T-helper 2 cell treated with Interferon-gamma antibody and Interleukin-4, amounts not matched to agents 5 μg/mL and 100 μg/mL, for 36 hours (primary cell): ENCODE data around the gene STIL.
"Not testable (repeated sequence)": the region's sequence is repeated elsewhere in the genome, so short reads cannot be mapped to it uniquely, and the experiment has no call there.

Experiments used
- DNase-seq: peaks from one replicate; pipeline ENCODE4 v3.0.0; 2021; ENCODE audit warnings: low spot score
- H3K27ac Mint-ChIP-seq: one replicate; pipeline ENCODE4 v1.8.0; 2021; ENCODE audit warnings: mild to moderate bottlenecking, mixed read lengths
- H3K27me3 Mint-ChIP-seq: one replicate; pipeline ENCODE4 v1.8.0; 2021; ENCODE audit warnings: low read depth, mixed read lengths
- H3K36me3 Mint-ChIP-seq: one replicate; pipeline ENCODE4 v1.8.0; 2021; ENCODE audit warnings: low read depth, mixed read lengths
- H3K4me1 Mint-ChIP-seq: one replicate; pipeline ENCODE4 v1.8.0; 2021; ENCODE audit warnings: low read depth, mixed read lengths
- H3K4me3 Mint-ChIP-seq: one replicate; pipeline ENCODE4 v1.8.0; 2022; ENCODE audit warnings: mild to moderate bottlenecking, moderate library complexity, mixed read lengths
- H3K9me3 Mint-ChIP-seq: one replicate; pipeline ENCODE4 v1.8.0; 2021; ENCODE audit warnings: mixed read lengths

STIL gene

DNA sequence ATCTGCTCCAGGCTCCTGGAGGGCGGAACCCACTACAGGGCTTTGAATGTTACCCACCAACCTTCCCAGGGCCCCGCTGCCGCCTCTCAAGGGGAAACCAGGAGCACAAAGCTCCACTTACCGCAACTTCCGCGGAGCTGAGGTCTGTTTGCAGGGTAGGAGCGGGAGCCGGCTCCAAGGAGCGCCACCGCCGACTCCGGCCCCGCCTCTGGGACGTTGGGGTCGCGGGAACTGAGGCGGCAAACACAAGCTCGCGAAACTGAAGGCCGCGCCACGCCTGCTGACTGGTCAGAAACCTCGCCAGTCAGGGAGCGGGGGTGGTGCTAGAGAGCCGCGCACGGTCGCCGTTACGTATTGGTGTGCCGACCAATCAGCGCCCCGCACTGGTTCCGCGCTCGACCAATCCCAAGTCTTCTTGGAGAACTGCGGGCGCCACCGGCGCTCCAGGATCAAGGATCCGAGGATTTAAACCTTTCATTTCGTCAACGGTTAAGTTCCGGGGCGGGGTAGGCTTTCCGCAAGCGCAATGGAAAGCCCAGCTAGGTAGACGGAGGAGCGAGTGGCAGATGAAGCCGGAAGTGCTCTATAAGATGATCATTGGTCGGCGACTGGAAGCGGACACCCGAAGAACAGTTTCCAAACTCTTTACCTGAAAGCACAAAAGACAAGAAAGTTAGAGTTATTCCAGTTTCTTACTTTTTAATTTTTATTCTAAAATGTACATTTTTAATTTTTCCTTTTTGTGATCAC lies at the start of gene STIL:
TSS of gene STIL (minus strand) at position 233 of the 750 bp plus-strand sequence. CDS start 3,828 bp downstream, outside the sequence.
- Mint-ChIP-seq H3K27ac (peak within 1 kb of the TSS; percentile 95), H3K4me3 (peak within 1 kb of the TSS; percentile 98), H3K9me3 (no peaks in the 10 kb centered on the region), H3K4me1 (peaks cover 14% of the 10 kb centered on the region), H3K36me3 (peaks cover 28% of the 10 kb centered on the region), H3K27me3 (no peaks in the 10 kb centered on the region)
- DNase-seq, result peak; percentile 99

GRCh38 chr1:47362828-47363227 lies 48.9 kb upstream of the STIL start:
- no peak for DNase-seq
- no peaks in the 10 kb centered on the region for H3K36me3 Mint-ChIP-seq
- H3K27ac Mint-ChIP-seq, result no peak overlapping the region
- H3K4me3 Mint-ChIP-seq, result no peak overlapping the region
- H3K4me1 Mint-ChIP-seq, result no peaks in the 10 kb centered on the region
- no peaks in the 10 kb centered on the region for H3K9me3 Mint-ChIP-seq
- no peaks in the 10 kb centered on the region for H3K27me3 Mint-ChIP-seq

GRCh38 chr1:47361380-47361779 lies 47.4 kb upstream of the STIL start:
- Mint-ChIP-seq H3K9me3 (no peaks in the 10 kb centered on the region), H3K4me1 (no peaks in the 10 kb centered on the region), H3K27ac (no peak overlapping the region), H3K36me3 (no peaks in the 10 kb centered on the region), H3K27me3 (no peaks in the 10 kb centered on the region), H3K4me3 (no peak overlapping the region)
- no peak for DNase-seq

GRCh38 chr1:47351305-47351704 lies 37.4 kb upstream of the STIL start:
- DNase-seq, result no peak
- Mint-ChIP-seq H3K36me3 (peaks cover 8% of the 10 kb centered on the region), H3K27me3 (no peaks in the 10 kb centered on the region), H3K4me1 (peaks cover 2% of the 10 kb centered on the region), H3K9me3 (no peaks in the 10 kb centered on the region), H3K27ac (no peak overlapping the region), H3K4me3 (no peak overlapping the region)

- peaks cover 2% of the 10 kb centered on the region for H3K4me1 Mint-ChIP-seq
- no peaks in the 10 kb centered on the region for H3K9me3 Mint-ChIP-seq
- H3K27me3 Mint-ChIP-seq, result no peaks in the 10 kb centered on the region
- no peak overlapping the region for H3K27ac Mint-ChIP-seq
- peaks cover 15% of the 10 kb centered on the region for H3K36me3 Mint-ChIP-seq
- no peak for DNase-seq
- no peak overlapping the region for H3K4me3 Mint-ChIP-seq
These were observed 34.3 kb upstream of the STIL start for GRCh38 chr1:47348246-47348645.

GRCh38 chr1:47347735-47348134 lies 33.8 kb upstream of the STIL start:
- Mint-ChIP-seq H3K27me3 (no peaks in the 10 kb centered on the region), H3K9me3 (no peaks in the 10 kb centered on the region), H3K4me1 (peaks cover 2% of the 10 kb centered on the region), H3K27ac (no peak overlapping the region), H3K36me3 (peaks cover 15% of the 10 kb centered on the region), H3K4me3 (no peak overlapping the region)
- DNase-seq, result no peak

DNA sequence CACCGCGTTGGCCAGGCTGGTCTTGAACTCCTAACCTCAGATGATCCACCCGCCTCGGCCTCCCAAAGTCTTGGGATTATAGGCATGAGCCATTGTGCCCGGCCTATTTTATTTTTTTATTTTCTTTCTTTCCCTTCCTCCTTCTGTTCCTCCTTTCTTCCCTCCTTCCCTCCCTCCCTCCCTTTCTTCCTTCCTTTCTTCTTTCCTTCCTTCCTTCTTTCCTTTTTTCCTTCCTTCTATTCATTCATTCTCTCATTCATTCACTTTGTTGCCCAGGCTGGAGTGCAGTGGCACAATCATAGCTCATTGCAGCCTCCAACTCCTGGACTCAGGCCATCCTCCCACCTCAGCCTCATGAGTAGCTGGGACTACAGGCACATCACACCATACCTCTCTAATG lies 33.0 kb upstream of the STIL start:
- not testable (repeated sequence) for H3K27me3 Mint-ChIP-seq, H3K4me1 Mint-ChIP-seq, H3K9me3 Mint-ChIP-seq, H3K4me3 Mint-ChIP-seq, DNase-seq, H3K27ac Mint-ChIP-seq
- peaks cover 15% of the 10 kb centered on the region for H3K36me3 Mint-ChIP-seq

GRCh38 chr1:47340227-47340626 lies 26.3 kb upstream of the STIL start:
- Mint-ChIP-seq H3K4me3 (no peak overlapping the region), H3K9me3 (no peaks in the 10 kb centered on the region), H3K27me3 (no peaks in the 10 kb centered on the region), H3K36me3 (peaks cover 9% of the 10 kb centered on the region), H3K27ac (no peak overlapping the region), H3K4me1 (peaks cover 12% of the 10 kb centered on the region)
- DNase-seq, result no peak

DNA sequence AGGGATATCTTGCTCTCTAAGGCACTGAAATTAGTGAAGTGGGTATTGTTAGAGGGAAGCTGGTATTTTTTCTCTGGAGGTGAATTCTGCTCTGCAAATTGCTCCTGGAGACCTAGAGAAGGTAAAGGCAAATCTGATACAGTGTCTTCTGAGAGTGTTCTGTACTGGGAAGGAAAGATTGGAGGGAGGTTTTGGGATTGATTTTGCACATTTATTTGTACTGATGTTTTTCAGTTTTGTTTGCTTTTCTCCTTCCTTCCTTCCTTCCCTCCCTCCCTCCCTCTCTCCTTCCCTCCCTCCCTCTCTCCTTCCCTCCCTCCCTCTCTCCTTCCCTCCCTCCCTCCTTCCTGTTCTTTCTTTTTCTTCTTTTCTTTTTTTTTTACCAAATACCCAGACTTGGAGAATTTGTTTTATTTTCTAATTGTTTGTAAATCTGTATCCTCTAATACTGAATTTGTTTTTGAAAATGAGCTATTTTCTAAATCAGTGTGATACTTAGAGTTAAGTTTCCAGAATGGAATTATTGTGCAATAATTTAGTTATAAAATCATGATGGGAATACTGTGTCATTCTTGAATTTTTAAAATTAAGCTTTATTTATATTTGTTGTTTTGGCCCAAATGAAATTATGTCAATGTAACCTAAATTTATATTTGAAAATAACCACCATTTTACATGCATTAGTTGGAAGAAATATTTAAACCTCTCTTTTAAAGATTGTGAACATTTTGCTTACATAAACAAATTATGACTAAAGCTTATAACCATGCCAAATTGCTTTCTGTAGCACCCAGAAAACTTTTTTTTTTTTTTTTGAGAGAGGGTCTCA lies 24.5 kb upstream of the STIL start:
- Mint-ChIP-seq H3K27ac (no peak overlapping the region), H3K4me3 (no peak overlapping the region), H3K9me3 (no peaks in the 10 kb centered on the region), H3K4me1 (peaks cover 17% of the 10 kb centered on the region), H3K27me3 (no peaks in the 10 kb centered on the region), H3K36me3 (peaks cover 5% of the 10 kb centered on the region)
- DNase-seq, result no peak

- Mint-ChIP-seq H3K4me3 (no peak overlapping the region), H3K36me3 (peaks cover 4% of the 10 kb centered on the region), H3K27me3 (no peaks in the 10 kb centered on the region), H3K4me1 (peaks cover 17% of the 10 kb centered on the region), H3K9me3 (no peaks in the 10 kb centered on the region), H3K27ac (no peak overlapping the region)
- DNase-seq, result no peak
These were observed 23.4 kb upstream of the STIL start for GRCh38 chr1:47337350-47337749.

DNA sequence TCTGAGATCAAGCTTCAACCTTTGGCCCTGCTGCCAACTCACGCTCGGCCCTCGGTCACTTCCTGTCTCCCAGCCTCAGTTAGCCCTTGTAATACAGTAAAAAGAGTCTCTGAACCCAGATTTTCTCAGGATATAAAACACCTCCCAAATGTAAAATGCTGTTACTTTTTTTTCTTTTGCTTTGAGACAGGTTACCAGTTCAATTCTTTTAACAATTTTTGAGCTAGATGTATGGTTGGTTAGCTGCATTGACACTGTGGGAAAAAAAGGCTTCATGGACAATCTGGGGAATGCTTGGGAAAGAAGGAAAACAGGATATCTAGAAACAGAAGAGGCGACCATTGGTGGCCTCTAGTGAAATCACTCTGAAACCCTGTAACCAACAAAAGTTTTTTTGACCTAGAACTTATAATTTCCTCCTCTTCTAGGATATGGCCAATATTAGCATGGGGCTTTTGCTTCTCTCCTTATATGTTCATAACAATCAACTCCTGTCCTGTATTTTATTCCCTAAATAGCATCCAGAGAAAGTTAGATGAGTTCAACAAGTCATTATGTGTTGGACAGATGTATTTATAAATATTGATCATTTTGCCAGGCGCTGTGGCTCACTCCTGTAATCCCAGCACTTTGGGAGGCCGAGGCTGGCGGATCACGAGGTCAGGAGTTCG lies 21.0 kb upstream of the STIL start:
- DNase-seq, result no peak
- peak overlapping the region; percentile 94 for H3K27ac Mint-ChIP-seq

GRCh38 chr1:47333922-47334764 lies 20.2 kb upstream of the STIL start:
- peak; percentile 81 for DNase-seq
- Mint-ChIP-seq H3K4me3 (peak overlapping the region; percentile 94), H3K27ac (peak overlapping the region; percentile 94), H3K9me3 (no peaks in the 10 kb centered on the region), H3K36me3 (peaks cover 1% of the 10 kb centered on the region), H3K27me3 (no peaks in the 10 kb centered on the region), H3K4me1 (peaks cover 14% of the 10 kb centered on the region)

More for the DNA sequence above, 21.0 kb upstream of the STIL start:
- Mint-ChIP-seq H3K4me1 (peaks cover 14% of the 10 kb centered on the region), H3K9me3 (no peaks in the 10 kb centered on the region), H3K36me3 (peaks cover 4% of the 10 kb centered on the region), H3K4me3 (peak overlapping the region; percentile 94), H3K27me3 (no peaks in the 10 kb centered on the region)

DNA sequence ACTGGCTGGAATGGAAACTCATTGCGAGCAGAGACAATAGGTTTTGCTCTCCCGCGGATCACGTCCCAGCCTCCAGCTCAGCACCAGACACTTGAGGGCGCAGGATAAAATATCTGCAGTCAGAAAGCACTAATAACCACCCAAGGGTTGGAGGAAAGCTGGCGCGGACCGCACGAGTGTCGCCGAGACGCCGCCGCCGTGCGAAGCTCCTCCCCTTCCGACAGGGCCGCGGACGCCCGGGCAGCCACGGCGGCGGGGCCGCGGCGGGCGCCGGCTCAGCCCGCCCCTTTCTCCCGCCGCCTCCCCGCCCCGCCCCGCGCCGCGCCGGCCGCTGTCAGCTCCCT lies 19.6 kb upstream of the STIL start, which contains the start of gene CMPK1:
TSS of gene CMPK1 (plus strand) at position 213 of the 344 bp plus-strand sequence. CDS start 156 bp downstream, outside the sequence.
- Mint-ChIP-seq H3K4me3 (peak within 1 kb of the TSS; percentile 94), H3K9me3 (no peaks in the 10 kb centered on the region), H3K27ac (peak within 1 kb of the TSS; percentile 94), H3K27me3 (no peaks in the 10 kb centered on the region), H3K4me1 (peaks cover 14% of the 10 kb centered on the region), H3K36me3 (no peaks in the 10 kb centered on the region)
- peak; percentile 79 for DNase-seq
